NCI-H446 (cell line): ENCODE data around the gene PCDHGA11.
A peak's percentile ranks its signal among the peaks of the same experiment; 100 is the strongest.
"Not testable (repeated sequence)": the region's sequence is repeated elsewhere in the genome, so short reads cannot be mapped to it uniquely, and the experiment has no call there.

Experiments used
- DNase-seq, 2 experiments: peaks; one replicate each; lab custom pipeline; 2025; lab: John Stamatoyannopoulos, UW

The PCDHGA11 gene

DNA sequence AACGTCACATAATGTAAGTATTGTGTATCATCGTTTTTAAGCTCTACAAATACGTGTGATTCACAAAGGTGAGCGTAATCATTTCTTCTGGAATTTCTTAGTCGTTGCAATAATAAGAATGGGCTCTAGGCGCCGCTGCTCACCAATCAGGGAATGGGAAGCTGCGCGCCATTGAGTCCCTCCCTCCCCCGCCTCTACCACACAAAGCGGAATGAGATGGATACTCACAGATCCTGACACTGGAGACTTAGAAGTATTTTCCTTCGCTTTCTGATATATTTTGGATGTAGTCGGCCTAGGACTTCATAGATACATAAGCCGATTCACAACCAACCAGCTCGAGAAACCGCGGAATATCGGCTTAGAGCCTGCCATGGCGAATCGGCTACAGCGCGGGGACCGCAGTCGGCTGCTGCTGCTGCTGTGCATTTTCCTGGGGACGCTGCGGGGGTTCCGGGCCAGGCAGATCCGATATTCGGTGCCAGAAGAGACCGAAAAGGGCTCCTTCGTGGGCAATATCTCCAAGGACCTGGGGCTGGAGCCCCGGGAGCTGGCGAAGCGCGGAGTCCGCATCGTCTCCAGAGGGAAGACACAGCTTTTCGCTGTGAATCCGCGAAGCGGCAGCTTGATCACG, at the start of gene PCDHGA11:
PCDHGA11 (plus strand) TSS at position 197 of the 634 bp plus-strand sequence; CDS start at position 374, 177 bp downstream.
- peak in 1 of 2 experiments; percentile 37 for DNase-seq

- no peak for DNase-seq
Observed at GRCh38 chr5:141371572-141372475, 49.0 kb upstream of the PCDHGA11 start.

GRCh38 chr5:141373673-141374317, 47.1 kb upstream of the PCDHGA11 start, which contains the start of gene PCDHGA6:
Gene PCDHGA6, plus strand, starts transcription at chr5:141373891. Its CDS starts 193 bp downstream, at chr5:141374084.
- DNase-seq: no peak

- DNase-seq: no peak
Observed at GRCh38 chr5:141374627-141375026, 46.2 kb upstream of the PCDHGA11 start.

DNA sequence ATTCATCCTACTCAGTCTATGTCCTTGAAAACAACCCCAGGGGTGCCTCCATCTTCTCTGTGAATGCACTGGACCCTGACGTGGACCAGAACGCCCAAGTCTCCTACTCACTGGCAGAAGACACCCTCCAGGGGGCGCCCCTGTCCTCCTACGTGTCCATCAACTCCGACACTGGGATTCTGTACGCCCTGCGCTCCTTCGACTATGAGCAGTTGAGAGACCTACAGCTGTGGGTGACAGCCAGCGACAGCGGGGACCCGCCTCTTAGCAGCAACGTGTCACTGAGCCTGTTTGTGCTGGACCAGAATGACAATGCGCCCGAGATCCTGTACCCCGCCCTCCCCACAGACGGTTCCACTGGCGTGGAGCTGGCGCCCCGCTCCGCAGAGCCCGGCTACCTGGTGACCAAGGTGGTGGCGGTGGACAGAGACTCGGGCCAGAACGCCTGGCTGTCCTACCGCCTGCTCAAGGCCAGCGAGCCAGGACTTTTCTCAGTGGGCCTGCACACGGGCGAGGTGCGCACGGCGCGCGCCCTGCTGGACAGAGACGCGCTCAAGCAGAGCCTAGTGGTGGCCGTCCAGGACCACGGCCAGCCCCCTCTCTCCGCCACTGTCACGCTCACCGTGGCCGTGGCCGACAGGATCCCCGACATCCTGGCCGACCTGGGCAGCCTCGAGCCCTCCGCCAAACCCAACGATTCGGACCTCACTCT, 45.3 kb upstream of the PCDHGA11 start:
- not testable (repeated sequence) for DNase-seq

DNA sequence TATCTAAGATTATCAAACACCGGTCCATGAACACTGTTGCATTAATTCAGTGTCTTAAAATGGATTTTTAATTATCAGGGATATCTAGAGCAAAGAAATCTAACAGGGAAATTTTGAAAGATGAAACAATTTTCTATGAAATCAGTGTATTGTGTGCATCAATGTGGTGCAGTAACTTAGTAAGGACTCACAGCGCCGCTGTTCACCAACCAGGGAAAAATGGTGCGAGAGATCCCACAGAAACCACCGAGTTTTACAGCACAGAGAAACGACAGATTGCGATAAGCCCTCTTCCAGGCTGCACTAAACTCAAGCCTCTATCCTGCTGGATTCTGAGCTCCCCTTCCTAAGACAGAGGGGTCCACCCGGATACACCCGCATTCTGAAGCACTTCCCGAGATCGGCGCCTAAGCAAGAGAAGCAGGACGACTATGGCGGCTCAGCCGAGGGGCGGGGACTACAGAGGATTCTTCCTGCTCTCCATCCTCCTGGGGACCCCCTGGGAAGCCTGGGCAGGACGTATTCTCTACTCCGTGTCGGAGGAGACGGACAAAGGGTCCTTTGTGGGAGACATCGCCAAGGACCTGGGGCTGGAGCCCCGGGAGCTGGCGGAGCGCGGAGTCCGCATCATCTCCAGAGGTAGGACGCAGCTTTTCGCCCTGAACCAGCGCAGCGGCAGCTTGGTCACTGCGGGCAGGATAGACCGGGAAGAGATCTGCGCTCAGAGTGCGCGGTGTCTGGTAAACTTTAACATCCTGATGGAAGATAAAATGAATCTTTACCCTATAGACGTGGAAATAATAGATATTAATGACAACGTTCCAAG, 38.2 kb upstream of the PCDHGA11 start, which contains the start of gene PCDHGA7:
PCDHGA7 (plus strand) TSS at position 274 of the 826 bp plus-strand sequence; CDS start at position 432, 158 bp downstream.
- no peak for DNase-seq

- no peak for DNase-seq
Observed at GRCh38 chr5:141383345-141383744, 37.5 kb upstream of the PCDHGA11 start.

- no peak for DNase-seq
Observed at GRCh38 chr5:141384471-141385267, 36.2 kb upstream of the PCDHGA11 start.

- not testable (repeated sequence) for DNase-seq
Observed at GRCh38 chr5:141387557-141388311, 33.1 kb upstream of the PCDHGA11 start, which contains the start of gene PCDHGB4. Gene PCDHGB4, plus strand, starts transcription at chr5:141387698. Its CDS starts 187 bp downstream, at chr5:141387885.

GRCh38 chr5:141388661-141389060, 32.2 kb upstream of the PCDHGA11 start:
- no peak for DNase-seq

- no peak for DNase-seq
Observed at GRCh38 chr5:141389153-141390042, 31.5 kb upstream of the PCDHGA11 start.

GRCh38 chr5:141392429-141393198, 28.2 kb upstream of the PCDHGA11 start, which contains the start of gene PCDHGA8:
Gene PCDHGA8, plus strand, starts transcription at chr5:141392633. Its CDS starts 181 bp downstream, at chr5:141392814.
- DNase-seq: peak in 1 of 2 experiments; percentile 21

GRCh38 chr5:141393267-141393666, 27.6 kb upstream of the PCDHGA11 start:
- no peak for DNase-seq

DNA sequence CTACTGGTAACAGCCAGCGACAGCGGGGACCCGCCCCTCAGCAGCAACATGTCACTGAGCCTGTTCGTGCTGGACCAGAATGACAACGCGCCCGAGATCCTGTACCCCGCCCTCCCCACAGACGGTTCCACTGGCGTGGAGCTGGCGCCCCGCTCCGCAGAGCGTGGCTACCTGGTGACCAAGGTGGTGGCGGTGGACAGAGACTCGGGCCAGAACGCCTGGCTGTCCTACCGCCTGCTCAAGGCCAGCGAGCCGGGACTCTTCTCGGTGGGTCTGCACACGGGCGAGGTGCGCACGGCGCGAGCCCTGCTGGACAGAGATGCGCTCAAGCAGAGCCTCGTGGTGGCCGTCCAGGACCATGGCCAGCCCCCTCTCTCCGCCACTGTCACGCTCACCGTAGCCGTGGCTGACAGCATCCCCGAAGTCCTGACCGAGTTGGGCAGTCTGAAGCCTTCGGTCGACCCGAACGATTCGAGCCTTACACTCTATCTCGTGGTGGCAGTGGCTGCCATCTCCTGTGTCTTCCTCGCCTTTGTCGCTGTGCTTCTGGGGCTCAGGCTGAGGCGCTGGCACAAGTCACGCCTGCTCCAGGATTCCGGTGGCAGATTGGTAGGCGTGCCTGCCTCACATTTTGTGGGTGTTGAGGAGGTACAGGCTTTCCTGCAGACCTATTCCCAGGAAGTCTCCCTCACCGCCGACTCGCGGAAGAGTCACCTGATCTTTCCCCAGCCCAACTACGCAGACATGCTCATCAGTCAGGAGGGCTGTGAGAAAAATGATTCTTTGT, 26.3 kb upstream of the PCDHGA11 start:
- DNase-seq: not testable (repeated sequence)

DNA sequence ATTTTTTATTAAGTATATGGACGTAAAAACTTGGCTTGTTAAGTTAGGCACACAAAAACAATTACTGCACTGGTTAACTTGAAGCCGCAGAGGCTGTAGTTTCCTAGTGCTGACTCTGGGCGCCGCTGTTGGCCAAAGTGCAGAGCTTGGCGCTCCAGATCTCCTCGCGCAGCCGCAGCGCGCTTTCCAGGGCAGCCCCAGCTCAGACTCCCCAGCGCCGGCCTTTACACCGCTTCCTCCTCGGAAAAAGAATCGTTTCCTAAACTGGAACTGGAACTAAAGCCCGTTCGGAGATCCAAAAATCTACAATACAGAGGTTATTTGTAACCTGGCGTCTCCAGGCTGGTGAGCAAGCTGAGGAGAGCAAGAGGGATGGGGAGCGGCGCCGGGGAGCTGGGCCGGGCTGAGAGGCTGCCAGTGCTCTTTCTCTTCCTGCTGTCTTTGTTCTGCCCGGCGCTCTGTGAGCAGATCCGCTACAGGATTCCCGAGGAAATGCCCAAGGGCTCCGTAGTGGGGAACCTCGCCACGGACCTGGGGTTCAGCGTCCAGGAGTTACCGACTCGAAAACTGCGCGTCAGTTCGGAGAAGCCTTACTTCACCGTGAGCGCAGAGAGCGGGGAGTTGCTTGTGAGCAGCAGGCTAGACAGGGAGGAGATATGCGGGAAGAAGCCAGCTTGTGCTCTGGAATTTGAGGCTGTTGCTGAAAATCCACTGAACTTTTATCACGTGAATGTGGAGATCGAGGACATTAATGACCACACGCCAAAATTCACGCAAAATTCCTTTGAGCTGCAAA, 22.9 kb upstream of the PCDHGA11 start, which contains the start of gene PCDHGB5:
PCDHGB5 (plus strand) TSS at position 192 of the 796 bp plus-strand sequence; CDS start at position 373, 181 bp downstream.
- DNase-seq: not testable (repeated sequence)
